GM19467 (cell line): Measurements from ENCODE around the gene HCN2.

Source experiments
- ATAC-seq: cut with Tn5 transposase; IDR thresholded peaks from one replicate; pipeline ENCODE4 v1.9.1; 2021; ENCODE audit warnings: mild to moderate bottlenecking, moderate library complexity; ENCODE audit not compliant: unreplicated experiment

HCN2 gene

GRCh38 chr19:650121-650520, 60.4 kb downstream of the HCN2 start:
- ATAC-seq = no peak

DNA sequence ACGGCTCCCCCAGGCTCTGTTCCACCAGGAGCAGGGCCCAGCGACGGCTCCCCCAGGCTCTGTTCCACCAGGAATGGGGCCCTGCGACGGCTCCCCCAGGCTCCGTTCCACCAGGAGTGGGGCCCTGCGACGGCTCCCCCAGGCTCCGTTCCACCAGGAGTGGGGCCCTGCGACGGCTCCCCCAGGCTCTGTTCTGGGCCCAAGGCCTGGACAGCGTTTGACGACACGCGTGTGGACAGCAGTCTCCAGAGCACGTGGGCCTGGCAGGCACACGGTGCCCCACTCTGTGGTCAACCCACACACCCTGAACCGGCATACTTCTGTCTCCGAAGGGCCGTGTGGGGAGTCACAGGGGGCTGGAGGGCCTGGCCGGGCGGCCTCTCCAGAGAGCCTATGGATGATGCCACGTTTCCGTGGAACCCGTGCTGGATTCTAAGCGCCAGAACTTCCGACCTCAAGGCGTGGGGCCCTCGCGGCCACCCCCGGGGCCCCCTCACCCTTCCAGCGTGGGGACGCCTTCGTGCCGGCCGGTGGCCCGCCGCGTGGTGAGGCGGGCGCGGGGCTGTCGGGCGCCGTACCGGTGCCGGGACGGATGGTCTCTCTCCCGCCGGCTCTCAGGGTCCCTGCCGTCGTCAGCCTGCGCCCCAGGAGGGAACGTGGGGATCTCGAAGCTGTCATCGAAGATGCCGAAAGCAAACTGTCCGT, 61.6 kb downstream of the HCN2 start:
- no peak for ATAC-seq

- ATAC-seq = no peak
Measured at GRCh38 chr19:651991-652390, 62.3 kb downstream of the HCN2 start.

GRCh38 chr19:652467-653389, 63.0 kb downstream of the HCN2 start:
- ATAC-seq = no peak

DNA sequence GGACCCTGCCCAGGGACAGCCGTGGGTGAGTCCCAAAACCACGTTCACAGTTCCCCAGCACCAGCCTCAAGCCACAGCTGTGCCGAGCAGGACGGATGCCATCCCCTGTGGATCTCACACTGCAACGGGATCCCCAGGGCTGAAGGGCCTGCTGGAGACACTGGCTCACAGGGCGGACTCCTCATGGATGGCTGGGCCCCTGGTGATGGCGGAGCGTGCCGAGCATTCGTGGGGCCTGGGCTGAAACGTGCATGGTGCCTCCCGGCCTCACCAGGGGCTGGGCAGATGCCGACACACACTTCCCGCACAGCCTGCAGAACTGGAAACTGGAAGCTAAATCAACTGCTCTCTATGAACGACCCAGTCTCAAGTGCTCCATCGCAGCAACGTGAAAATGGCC, 63.7 kb downstream of the HCN2 start:
- ATAC-seq = no peak

DNA sequence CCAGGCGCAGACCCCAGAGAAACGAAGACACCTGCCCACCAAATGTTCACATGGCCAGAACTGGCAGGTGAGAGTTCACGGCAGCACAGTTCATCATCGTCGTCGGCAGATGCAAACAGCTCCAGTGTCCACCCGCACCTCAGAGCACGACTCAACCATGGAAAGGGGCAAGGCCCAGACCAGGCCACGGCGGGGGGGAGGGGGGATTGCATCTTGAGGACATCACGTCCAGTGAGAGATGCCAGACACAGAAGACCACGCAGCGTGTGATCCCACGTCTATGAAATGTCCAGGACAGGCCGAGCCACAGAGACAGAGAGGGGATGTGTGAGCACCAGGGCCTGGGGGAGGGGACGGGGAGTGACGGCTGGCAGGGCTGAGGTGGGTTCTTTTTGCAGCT, 66.0 kb downstream of the HCN2 start:
- ATAC-seq = no peak

- ATAC-seq = no peak
Measured at GRCh38 chr19:656751-657559, 67.3 kb downstream of the HCN2 start.

DNA sequence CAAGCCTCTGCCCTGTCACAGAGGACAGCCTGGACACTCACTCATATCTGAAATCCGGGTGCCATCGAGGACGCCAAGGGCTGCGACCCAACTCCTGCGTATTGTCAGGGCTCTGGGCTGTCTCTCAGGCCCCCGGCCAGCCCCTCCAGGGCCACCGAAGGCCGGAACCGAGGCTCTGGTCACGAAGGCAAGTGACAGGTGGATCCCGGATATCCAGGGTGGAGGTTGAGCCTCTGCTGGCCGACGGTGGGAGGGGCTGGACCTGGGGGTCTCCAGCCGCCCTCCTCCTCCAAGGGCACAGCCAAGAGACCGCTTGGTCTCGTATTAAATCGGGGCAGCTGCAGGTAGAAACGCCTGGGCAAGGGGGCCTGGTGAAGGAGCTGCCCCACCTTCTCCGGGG, 67.9 kb downstream of the HCN2 start:
- ATAC-seq = no peak

DNA sequence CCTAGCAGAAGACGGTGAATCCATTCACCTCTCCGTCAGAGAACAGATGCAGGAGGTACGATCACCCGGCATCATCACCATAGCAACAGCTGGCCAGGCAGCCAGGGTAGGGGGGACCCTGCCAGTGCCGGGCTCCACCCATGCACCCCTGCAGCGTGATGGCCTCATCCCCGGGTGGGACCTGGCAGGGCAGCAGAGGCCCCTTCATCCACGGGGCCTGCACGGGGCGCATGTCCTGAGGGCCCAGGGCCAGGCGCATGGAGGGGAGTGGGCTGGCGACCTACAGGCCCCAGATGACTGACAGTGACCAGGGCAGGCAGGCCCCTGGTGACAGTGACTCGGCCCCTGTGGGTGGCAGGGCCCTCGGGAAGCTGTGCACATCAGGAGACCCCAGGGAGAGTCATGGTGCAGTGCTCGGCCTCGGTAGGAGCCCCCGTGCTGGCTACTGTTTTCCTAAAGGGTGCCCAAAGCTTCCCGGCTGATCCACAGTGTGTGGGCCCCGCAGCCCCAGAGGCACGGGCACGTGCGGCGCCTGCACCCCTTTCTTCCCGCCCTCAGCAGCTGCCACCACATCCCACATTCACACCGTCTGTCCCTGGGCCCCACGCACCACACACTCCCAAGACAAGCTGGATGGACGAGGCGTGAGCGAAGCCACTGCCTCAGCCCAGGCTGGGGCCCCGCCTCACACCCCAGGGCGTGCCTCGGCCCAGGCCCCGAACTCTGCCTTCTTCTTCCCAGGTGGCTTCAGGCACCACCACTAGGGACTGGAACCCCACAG, 68.6 kb downstream of the HCN2 start:
- ATAC-seq = no peak

DNA sequence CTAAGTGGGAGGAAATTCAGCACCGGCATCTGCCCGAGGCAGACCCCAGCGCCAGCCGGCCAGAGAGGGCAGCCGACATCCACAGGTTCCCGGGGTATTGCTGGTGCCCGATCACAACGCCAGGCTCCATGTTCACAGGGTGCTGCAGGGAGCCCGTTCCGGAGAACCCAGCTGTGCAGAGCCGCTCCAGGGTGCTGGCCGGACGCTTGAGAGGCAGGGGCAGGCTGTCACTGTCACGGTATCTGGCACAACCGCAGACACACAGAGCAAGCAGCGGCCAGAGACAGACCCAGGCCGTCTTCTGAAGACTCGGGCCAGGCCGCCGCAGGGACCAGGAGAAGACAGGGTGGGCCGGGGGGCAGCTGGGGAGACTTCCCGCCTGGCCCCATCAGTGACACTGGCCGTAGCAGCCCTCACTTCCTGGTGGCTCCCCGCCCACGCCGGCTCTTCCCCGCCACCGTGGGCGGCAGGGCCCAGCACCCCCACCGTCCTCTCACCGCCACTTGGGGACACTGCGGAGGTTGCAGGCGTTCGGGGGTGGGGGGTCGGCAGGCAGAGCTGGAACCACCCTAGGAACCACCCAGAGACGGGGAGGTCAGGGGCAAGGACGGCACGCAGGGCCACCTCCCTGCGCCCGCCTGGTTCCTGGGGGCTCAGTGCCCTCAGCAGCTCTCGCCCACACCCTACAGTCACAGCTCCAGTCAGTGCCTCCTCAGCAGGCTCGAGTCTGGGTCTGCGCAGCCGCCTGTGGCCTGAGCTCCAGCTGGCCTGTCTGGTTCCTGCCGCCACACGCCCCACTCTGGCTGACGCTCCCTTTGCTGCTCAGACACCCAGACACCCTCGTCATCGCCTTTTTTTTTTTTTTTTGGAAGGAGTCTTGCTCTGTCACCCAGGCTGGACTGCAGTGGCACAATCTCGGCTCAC, 69.5 kb downstream of the HCN2 start:
- no peak for ATAC-seq

GRCh38 chr19:660793-661426, 71.2 kb downstream of the HCN2 start:
- no peak for ATAC-seq

GRCh38 chr19:661427-662196, 71.9 kb downstream of the HCN2 start:
- no peak for ATAC-seq

GRCh38 chr19:662207-662961, 72.7 kb downstream of the HCN2 start:
- no peak for ATAC-seq

- ATAC-seq = peak; percentile 46
Measured at GRCh38 chr19:662962-663681, 73.4 kb downstream of the HCN2 start, which contains the start of gene RNF126. Gene RNF126 (minus strand): TSS chr19:663214. CDS start chr19:663121, 93 bp downstream.

GRCh38 chr19:663682-664117, 74.0 kb downstream of the HCN2 start:
- peak; percentile 1 for ATAC-seq

GRCh38 chr19:664913-665443, 75.3 kb downstream of the HCN2 start:
- no peak for ATAC-seq
